CD14-positive monocyte (primary cell): ENCODE data around the gene CTTNBP2. TPM values are rescaled to one million over a fixed set of nuclear protein-coding genes. Genes with fewer than 3 reads are reported as not detected.

Source experiments
- DNase-seq, 3 donors: peaks; one replicate each; pipeline ENCODE4 v3.0.0-alpha.2; 2011 to 2022
- H2AFZ ChIP-seq: 2 replicates; pipeline ENCODE4 v1.6.0; 2012; ENCODE audit warnings: mild to moderate bottlenecking, low read depth, low read length, inconsistent platforms; ENCODE audit not compliant: insufficient read depth, poor library complexity, severe bottlenecking
- H3K27ac ChIP-seq, 2 donors: 1 replicate in 1 of 2; 2 replicates in 1 of 2; pipeline ENCODE4 v1.5.1; 2012 to 2013; ENCODE audit warnings: low read length in 2 of 2, control low read depth in 1 of 2, inconsistent platforms in 1 of 2, low read depth in 1 of 2, mild to moderate bottlenecking in 1 of 2
- H3K27me3 ChIP-seq, 2 donors: one replicate each; pipeline versions ENCODE4 v1.6.0 to v1.6.1; 2011 to 2013; ENCODE audit warnings: low read length in 2 of 2; ENCODE audit not compliant: control insufficient read depth in 2 of 2, insufficient read depth in 2 of 2
- H3K36me3 ChIP-seq, 2 donors: replicated peaks in 1 of 2; 1 replicate in 1 of 2; 2 replicates in 1 of 2; pipeline versions ENCODE4 v1.5.1 to v1.6.1; 2012 to 2013; ENCODE audit warnings: low read length in 2 of 2, control low read depth in 1 of 2, inconsistent platforms in 1 of 2, mild to moderate bottlenecking in 1 of 2; ENCODE audit not compliant: insufficient read depth in 2 of 2, control insufficient read depth in 1 of 2
- H3K4me1 ChIP-seq, 2 donors: 1 replicate in 1 of 2; 2 replicates in 1 of 2; pipeline versions ENCODE4 v1.5.1 to v1.6.1; 2012 to 2013; ENCODE audit warnings: low read length in 2 of 2, control low read depth in 1 of 2, inconsistent platforms in 1 of 2, mild to moderate bottlenecking in 1 of 2, moderate library complexity in 1 of 2; ENCODE audit not compliant: insufficient read depth in 2 of 2, control insufficient read depth in 1 of 2
- H3K4me2 ChIP-seq: replicated peaks from 2 replicates; pipeline ENCODE3; 2012; ENCODE audit warnings: low read length, moderate library complexity, mild to moderate bottlenecking; ENCODE audit not compliant: poor library complexity, severe bottlenecking; ENCODE audit errors: extremely low read depth
- H3K4me3 ChIP-seq, 3 experiments: fragments of 200-600 bp in 1 of 3; sonication (generic) in 1 of 3; replicated peaks in 1 of 3; 1 replicate in 2 of 3; 2 replicates in 1 of 3; pipeline ENCODE4 v1.5.1; 2011 to 2013; ENCODE audit warnings: low read length in 3 of 3, mild to moderate bottlenecking in 3 of 3, control low read depth in 2 of 3, low read depth in 2 of 3, inconsistent platforms in 1 of 3, moderate library complexity in 1 of 3
- H3K79me2 ChIP-seq: 2 replicates; pipeline ENCODE4 v1.6.0; 2012; ENCODE audit warnings: mild to moderate bottlenecking, control low read depth, inconsistent platforms, low read length, moderate library complexity; ENCODE audit not compliant: insufficient read depth
- H3K9ac ChIP-seq: 2 replicates; pipeline ENCODE4 v1.6.0; 2017; ENCODE audit warnings: low read length, mild to moderate bottlenecking; ENCODE audit not compliant: insufficient read depth, poor library complexity, severe bottlenecking
- H3K9me3 ChIP-seq, 2 donors: replicated peaks in 1 of 2; 1 replicate in 1 of 2; 2 replicates in 1 of 2; pipeline versions ENCODE4 v1.5.1 to v1.6.1; 2012 to 2013; ENCODE audit warnings: low read length in 2 of 2, control low read depth in 1 of 2; ENCODE audit not compliant: control insufficient read depth in 1 of 2, insufficient read depth in 1 of 2
- H4K20me1 ChIP-seq: 2 replicates; pipeline ENCODE4 v1.6.0; 2012; ENCODE audit warnings: mild to moderate bottlenecking, low read length, control low read depth, moderate library complexity; ENCODE audit not compliant: insufficient read depth
- H3K27ac Mint-ChIP-seq, 7 donors: one replicate each; pipeline ENCODE4 v1.8.0; 2020; ENCODE audit warnings: mild to moderate bottlenecking in 7 of 7, mixed read lengths in 7 of 7, moderate library complexity in 6 of 7, inconsistent platforms in 2 of 7
- H3K27me3 Mint-ChIP-seq, 3 donors: one replicate each; pipeline ENCODE4 v1.8.0; 2021 to 2022; ENCODE audit warnings: low read depth in 3 of 3, mild to moderate bottlenecking in 3 of 3, mixed read lengths in 3 of 3, moderate library complexity in 3 of 3, inconsistent platforms in 1 of 3
- H3K36me3 Mint-ChIP-seq, 2 donors: one replicate each; pipeline ENCODE4 v1.8.0; 2020; ENCODE audit warnings: mixed read lengths in 2 of 2, inconsistent platforms in 1 of 2, mild to moderate bottlenecking in 1 of 2
- H3K4me1 Mint-ChIP-seq: one replicate; pipeline ENCODE4 v1.8.0; 2020; ENCODE audit warnings: mild to moderate bottlenecking, mixed read lengths
- H3K4me3 Mint-ChIP-seq, 2 donors: one replicate each; pipeline ENCODE4 v1.8.0; 2020; ENCODE audit warnings: mild to moderate bottlenecking in 2 of 2, mixed read lengths in 2 of 2, moderate library complexity in 1 of 2
- H3K9me3 Mint-ChIP-seq, 7 donors: one replicate each; pipeline ENCODE4 v1.8.0; 2020 to 2022; ENCODE audit warnings: mixed read lengths in 7 of 7, mild to moderate bottlenecking in 6 of 7, moderate library complexity in 6 of 7, inconsistent platforms in 2 of 7
- WGBS: methylation state at CpG from one replicate; pipeline ENCODE4 v1.1.5; 2013; ENCODE audit warnings: missing lambda C conversion rate; ENCODE audit not compliant: insufficient coverage; 5-methylcytosine and 5-hydroxymethylcytosine counted together
- intact Hi-C, 2 donors: fragments of 100-400 bp; cut with micrococcal nuclease; formaldehyde crosslinking; loops; one replicate each; pipeline versions ENCODE4 v1.15.0 to v1.15.1; 2023
- polyA minus RNA-seq: library from RNA; depleted of rRNA, polyadenylated mRNA; stranded (reverse); fragments of >200 nt; gene quantifications from 2 replicates; pipeline ENCODE4 v1.2.3, GENCODE V29; 2012
- polyA plus RNA-seq, 3 donors: library from polyadenylated mRNA; depleted of rRNA in 1 of 3; unstranded in 2 of 3; stranded (reverse) in 1 of 3; fragments of 300-500 nt in 2 of 3; fragments of >200 nt in 1 of 3; fragmentation: Illumina TruSeq in 2 of 3; gene quantifications; 1 replicate in 2 of 3; 2 replicates in 1 of 3; pipeline ENCODE4 v1.2.3, GENCODE V29; 2012 to 2021
- total RNA-seq, 12 experiments: library from RNA in 1 of 12; stranded (reverse) in 1 of 12; fragments of 120-200 nt in 1 of 12; gene quantifications; one replicate each; pipeline ENCODE4 v1.2.4 and lab custom pipeline; 2013 to 2026; ENCODE audit warnings: mixed read lengths in 6 of 12, inconsistent platforms in 1 of 12
- TF ChIP-seq, protein P1 (sequence below): fragments of 200-600 bp; IDR thresholded peaks from one replicate; pipeline ENCODE4 v1.8.0; 2022; ENCODE audit warnings: antibody characterized with exemption, mild to moderate bottlenecking

The CTTNBP2 gene
- total RNA-seq (2013) = 0.50 TPM
- polyA plus RNA-seq (1 to 10 TPM in 1 of 3 donors, under 1 TPM in 1, not detected in 1; 0.38 to 1.4 TPM), polyA minus RNA-seq (0.42 and 1.2 TPM in 2 replicates), total RNA-seq (lab: John Stamatoyannopoulos, UW) (0 to 5.5 (median 0.66) reads per million in 11 experiments)

GRCh38 chr7:117873310-117874190, at the start of gene CTTNBP2:
TSS of gene CTTNBP2 (minus strand) at chr7:117873441. CDS start at chr7:117873415, 26 bp downstream.
- no peaks in the 10 kb centered on the region for H3K36me3 ChIP-seq
- H3K27me3 Mint-ChIP-seq = peaks cover 58 to 71% (median 68%) of the 10 kb centered on the region in 3 donors
- peak within 1 kb of the TSS; percentile 67 to 86 for H3K4me3 Mint-ChIP-seq
- peaks cover 19% of the 10 kb centered on the region for H3K4me1 Mint-ChIP-seq
- no peak within 1 kb of the TSS for H3K27ac ChIP-seq
- DNase-seq = peak in 2 of 3 donors; percentile 4 to 24
- peak within 1 kb of the TSS; percentile 4 to 66 (median 15) for H3K4me3 ChIP-seq
- peaks cover 0 to 9% of the 10 kb centered on the region in 2 donors for H3K9me3 ChIP-seq
- peak within 1 kb of the TSS; percentile 48 for H3K9ac ChIP-seq
- under 1% methylated on average over 83 of the region's 87 CpGs for WGBS
- H3K36me3 Mint-ChIP-seq = peaks cover 3 to 7% of the 10 kb centered on the region in 2 donors
- intact Hi-C loops = no loop called here
- no peaks in the 10 kb centered on the region for H4K20me1 ChIP-seq
- no peaks in the 10 kb centered on the region for H3K79me2 ChIP-seq
- H3K4me1 ChIP-seq = peaks cover 14 to 19% of the 10 kb centered on the region in 2 donors
- TF ChIP-seq, protein P1, sequence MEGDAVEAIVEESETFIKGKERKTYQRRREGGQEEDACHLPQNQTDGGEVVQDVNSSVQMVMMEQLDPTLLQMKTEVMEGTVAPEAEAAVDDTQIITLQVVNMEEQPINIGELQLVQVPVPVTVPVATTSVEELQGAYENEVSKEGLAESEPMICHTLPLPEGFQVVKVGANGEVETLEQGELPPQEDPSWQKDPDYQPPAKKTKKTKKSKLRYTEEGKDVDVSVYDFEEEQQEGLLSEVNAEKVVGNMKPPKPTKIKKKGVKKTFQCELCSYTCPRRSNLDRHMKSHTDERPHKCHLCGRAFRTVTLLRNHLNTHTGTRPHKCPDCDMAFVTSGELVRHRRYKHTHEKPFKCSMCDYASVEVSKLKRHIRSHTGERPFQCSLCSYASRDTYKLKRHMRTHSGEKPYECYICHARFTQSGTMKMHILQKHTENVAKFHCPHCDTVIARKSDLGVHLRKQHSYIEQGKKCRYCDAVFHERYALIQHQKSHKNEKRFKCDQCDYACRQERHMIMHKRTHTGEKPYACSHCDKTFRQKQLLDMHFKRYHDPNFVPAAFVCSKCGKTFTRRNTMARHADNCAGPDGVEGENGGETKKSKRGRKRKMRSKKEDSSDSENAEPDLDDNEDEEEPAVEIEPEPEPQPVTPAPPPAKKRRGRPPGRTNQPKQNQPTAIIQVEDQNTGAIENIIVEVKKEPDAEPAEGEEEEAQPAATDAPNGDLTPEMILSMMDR = no peak
- peak within 1 kb of the TSS; percentile 60 for H2AFZ ChIP-seq
- H3K9me3 Mint-ChIP-seq = peaks cover 0 to 15% (median 4%) of the 10 kb centered on the region in 7 donors
- H3K27ac Mint-ChIP-seq = peak within 1 kb of the TSS in 1 of 7 donors; percentile 28
- H3K4me2 ChIP-seq = peak within 1 kb of the TSS; percentile 70
- H3K27me3 ChIP-seq = peaks cover 60 to 67% of the 10 kb centered on the region in 2 donors

DNA sequence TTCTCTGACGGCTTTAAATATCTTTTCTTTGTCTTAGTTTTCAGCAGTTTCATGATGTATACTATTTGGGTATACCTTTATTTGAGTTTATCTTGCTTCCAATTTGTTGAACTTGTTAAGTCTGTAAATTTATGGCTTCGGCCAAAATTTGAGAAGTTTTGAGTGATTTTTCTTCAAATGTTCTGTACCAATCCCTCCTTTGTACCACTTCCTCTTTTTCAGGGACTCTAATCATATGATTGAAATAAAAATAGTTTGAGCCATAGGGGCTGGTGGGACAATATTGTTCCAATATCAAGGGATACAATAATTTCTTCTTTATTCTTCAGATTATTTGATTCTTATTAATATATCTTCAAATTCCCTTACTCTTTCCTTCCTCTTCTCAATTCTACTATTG, 43.1 kb upstream of the CTTNBP2 start:
- intact Hi-C loops = no loop called here
- WGBS = no CpG with 5 or more reads among the region's 2 CpGs
- peaks cover 0 to 8% (median 4%) of the 10 kb centered on the region in 7 donors for H3K9me3 Mint-ChIP-seq
- Histone ChIP-seq H3K9ac (no peak overlapping the region), H3K79me2 (no peaks in the 10 kb centered on the region), H3K4me2 (no peak overlapping the region), H2AFZ (no peak overlapping the region), H3K4me3 (no peak overlapping the region), H3K9me3 (peaks cover 4% of the 10 kb centered on the region in 2 donors), H3K27ac (no peak overlapping the region), H4K20me1 (no peaks in the 10 kb centered on the region), H3K27me3 (no peaks in the 10 kb centered on the region), H3K4me1 (no peaks in the 10 kb centered on the region), H3K36me3 (no peaks in the 10 kb centered on the region)
- no peak overlapping the region for H3K27ac Mint-ChIP-seq
- no peak for DNase-seq
- no peaks in the 10 kb centered on the region for H3K4me1 Mint-ChIP-seq
- H3K27me3 Mint-ChIP-seq = no peaks in the 10 kb centered on the region
- no peak overlapping the region for H3K4me3 Mint-ChIP-seq
- no peaks in the 10 kb centered on the region for H3K36me3 Mint-ChIP-seq
- TF ChIP-seq, protein P1 = no peak
